Caco-2 (cell line): Measurements from ENCODE around the gene XRCC3. TPM values are rescaled to one million over a fixed set of nuclear protein-coding genes. Genes with fewer than 3 reads are reported as not detected.

Source experiments
- BruUV-seq: library from RNA; stranded (reverse); fragments of 400-500 nt; replicated peaks from 2 replicates; lab custom pipeline; 2021; lab: Mats Ljungman, UMichigan
- CTCF ChIA-PET: fragments of 300-600 bp; sonication (Branson Sonifier 250); formaldehyde crosslinking; loops from one replicate; lab custom pipeline; 2022; ENCODE audit warnings: antibody characterized with exemption; lab: Charles Lee
- POLR2A ChIA-PET: fragments of 300-600 bp; sonication (Branson Sonifier 250); formaldehyde crosslinking; loops from one replicate; lab custom pipeline; 2022; ENCODE audit warnings: antibody characterized with exemption; lab: Charles Lee
- DNase-seq, 2 experiments: peaks; one replicate each; pipeline versions ENCODE4 v3.0.0 to v3.0.0-alpha.2; 2020 to 2022
- H3K27me3 ChIP-seq: replicated peaks from 2 replicates; pipeline ENCODE4 v1.6.0; 2011; ENCODE audit warnings: low read length; ENCODE audit not compliant: control insufficient read depth, insufficient read depth
- H3K36me3 ChIP-seq: 2 replicates; pipeline ENCODE4 v1.5.1; 2011; ENCODE audit warnings: low read length; ENCODE audit not compliant: control insufficient read depth, insufficient read depth
- H3K4me1 ChIP-seq: fragments of 250-450 bp; sonication (Bioruptor Pico); 2 replicates; pipeline ENCODE4 v1.5.1; 2020; ENCODE audit warnings: mild to moderate bottlenecking
- H3K4me3 ChIP-seq: 2 replicates; pipeline ENCODE4 v1.5.1; 2011; ENCODE audit warnings: low read depth, mild to moderate bottlenecking, control low read depth, low read length
- H3K9me3 ChIP-seq: fragments of 250-450 bp; sonication (Bioruptor Pico); 2 replicates; pipeline ENCODE4 v1.5.1; 2020; ENCODE audit warnings: mild to moderate bottlenecking, moderate library complexity
- H3K27ac Mint-ChIP-seq: one replicate; pipeline ENCODE4 v1.8.0; 2022; ENCODE audit warnings: mixed read lengths; ENCODE audit not compliant: unreplicated experiment
- H3K27me3 Mint-ChIP-seq: one replicate; pipeline ENCODE4 v1.8.0; 2022; ENCODE audit warnings: mixed read lengths; ENCODE audit not compliant: insufficient read depth, unreplicated experiment
- H3K36me3 Mint-ChIP-seq: one replicate; pipeline ENCODE4 v1.8.0; 2022; ENCODE audit warnings: mild to moderate bottlenecking, mixed read lengths; ENCODE audit not compliant: insufficient read depth, unreplicated experiment
- H3K4me1 Mint-ChIP-seq: one replicate; pipeline ENCODE4 v1.8.0; 2022; ENCODE audit warnings: low read depth, mixed read lengths; ENCODE audit not compliant: unreplicated experiment
- H3K4me3 Mint-ChIP-seq: one replicate; pipeline ENCODE4 v1.8.0; 2022; ENCODE audit warnings: mild to moderate bottlenecking, moderate library complexity, mixed read lengths; ENCODE audit not compliant: unreplicated experiment
- H3K9me3 Mint-ChIP-seq: one replicate; pipeline ENCODE4 v1.8.0; 2022; ENCODE audit warnings: mixed read lengths; ENCODE audit not compliant: unreplicated experiment
- intact Hi-C: fragments of 100-400 bp; cut with micrococcal nuclease; formaldehyde crosslinking; loops from one replicate; pipeline ENCODE4 v1.10.0; 2022; ENCODE audit not compliant: unreplicated experiment
- total RNA-seq: library from RNA; stranded (reverse); gene quantifications from 2 replicates; pipeline ENCODE4 v1.2.3, GENCODE V29; 2022
- TF ChIP-seq, protein P1 (sequence below), 2 experiments: fragments of 200-600 bp in 1 of 2; IDR thresholded peaks; 1 replicate in 1 of 2; 2 replicates in 1 of 2; pipeline versions ENCODE4 v1.5.1 to v1.8.0; 2011 to 2022; ENCODE audit warnings: antibody characterized with exemption in 1 of 2, control low read depth in 1 of 2, inconsistent platforms in 1 of 2, low read depth in 1 of 2, low read length in 1 of 2, mild to moderate bottlenecking in 1 of 2, moderate library complexity in 1 of 2; ENCODE audit not compliant: insufficient read depth in 1 of 2, severe bottlenecking in 1 of 2, unreplicated experiment in 1 of 2

XRCC3 gene
- total RNA-seq, 1 experiment from 2014 or later = 44.0 TPM

DNA sequence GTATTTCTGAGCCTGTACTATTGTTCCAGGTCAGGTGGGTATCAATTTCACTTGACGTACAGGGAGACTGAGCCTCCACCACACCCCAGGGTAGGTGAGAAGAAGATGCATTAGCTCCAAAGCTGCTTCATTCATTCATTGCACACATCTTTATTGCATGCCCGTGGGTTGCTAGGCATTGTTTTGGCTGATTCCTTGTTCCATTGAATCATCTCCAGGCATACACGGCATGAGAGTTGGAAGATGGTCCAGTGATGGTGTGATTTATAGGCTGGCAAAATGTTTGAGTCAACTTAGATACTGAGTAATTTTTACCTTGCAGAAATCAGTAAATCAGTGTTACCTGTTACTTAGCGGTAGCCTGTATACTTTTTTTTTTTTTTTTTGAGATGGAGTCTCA, 65.0 kb downstream of the XRCC3 start:
- ChIA-PET CTCF (no interaction called here), POLR2A (no interaction called here)
- H3K27me3 ChIP-seq = no peaks in the 10 kb centered on the region
- no peaks in the 10 kb centered on the region; the same call in 1 of the 2 replicates for H3K36me3 ChIP-seq
- no TSS peak for BruUV-seq
- DNase-seq = no peak
- TF ChIP-seq, protein P1, sequence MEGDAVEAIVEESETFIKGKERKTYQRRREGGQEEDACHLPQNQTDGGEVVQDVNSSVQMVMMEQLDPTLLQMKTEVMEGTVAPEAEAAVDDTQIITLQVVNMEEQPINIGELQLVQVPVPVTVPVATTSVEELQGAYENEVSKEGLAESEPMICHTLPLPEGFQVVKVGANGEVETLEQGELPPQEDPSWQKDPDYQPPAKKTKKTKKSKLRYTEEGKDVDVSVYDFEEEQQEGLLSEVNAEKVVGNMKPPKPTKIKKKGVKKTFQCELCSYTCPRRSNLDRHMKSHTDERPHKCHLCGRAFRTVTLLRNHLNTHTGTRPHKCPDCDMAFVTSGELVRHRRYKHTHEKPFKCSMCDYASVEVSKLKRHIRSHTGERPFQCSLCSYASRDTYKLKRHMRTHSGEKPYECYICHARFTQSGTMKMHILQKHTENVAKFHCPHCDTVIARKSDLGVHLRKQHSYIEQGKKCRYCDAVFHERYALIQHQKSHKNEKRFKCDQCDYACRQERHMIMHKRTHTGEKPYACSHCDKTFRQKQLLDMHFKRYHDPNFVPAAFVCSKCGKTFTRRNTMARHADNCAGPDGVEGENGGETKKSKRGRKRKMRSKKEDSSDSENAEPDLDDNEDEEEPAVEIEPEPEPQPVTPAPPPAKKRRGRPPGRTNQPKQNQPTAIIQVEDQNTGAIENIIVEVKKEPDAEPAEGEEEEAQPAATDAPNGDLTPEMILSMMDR (IDR thresholded peaks at IDR 0.05; ENCODE audit: insufficient read depth in 1 of 2, low read depth in 1 of 2, low read length in 1 of 2, severe bottlenecking in 1 of 2, unreplicated experiment in 1 of 2) = no peak
- H3K4me1 ChIP-seq = no peaks in the 10 kb centered on the region
- Mint-ChIP-seq H3K4me1 (no peaks in the 10 kb centered on the region), H3K27ac (no peak overlapping the region), H3K4me3 (no peak overlapping the region), H3K27me3 (no peaks in the 10 kb centered on the region), H3K36me3 (peaks cover 10% of the 10 kb centered on the region), H3K9me3 (no peaks in the 10 kb centered on the region)
- no peaks in the 10 kb centered on the region for H3K9me3 ChIP-seq
- intact Hi-C loops = no loop called here
- H3K4me3 ChIP-seq = no peak overlapping the region

DNA sequence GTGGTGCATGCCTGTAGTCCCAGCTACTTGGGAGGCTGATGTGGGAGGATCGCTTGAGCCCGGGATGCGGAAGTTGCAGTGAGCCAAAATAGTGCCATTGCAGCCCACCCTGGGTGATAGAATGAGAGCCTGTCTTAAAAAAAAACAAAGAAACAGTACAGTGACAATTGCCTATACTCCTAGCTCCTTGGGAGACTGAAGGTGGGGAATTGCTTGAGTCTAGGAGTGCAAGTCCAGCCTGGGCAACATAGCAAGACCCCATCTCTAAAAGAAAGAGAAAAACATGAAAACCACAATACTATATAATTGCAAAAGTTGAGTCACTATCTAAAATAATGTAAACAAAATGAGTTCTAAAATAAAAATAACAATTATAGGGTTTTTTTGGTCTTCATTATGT, 66.2 kb downstream of the XRCC3 start:
- Histone ChIP-seq H3K4me3 (no peak overlapping the region), H3K27me3 (no peaks in the 10 kb centered on the region), H3K36me3 (no peaks in the 10 kb centered on the region; the same call in 1 of the 2 replicates), H3K4me1 (no peaks in the 10 kb centered on the region), H3K9me3 (no peaks in the 10 kb centered on the region)
- Mint-ChIP-seq H3K27me3 (no peaks in the 10 kb centered on the region), H3K4me3 (no peak overlapping the region), H3K4me1 (no peaks in the 10 kb centered on the region), H3K9me3 (no peaks in the 10 kb centered on the region), H3K27ac (no peak overlapping the region), H3K36me3 (peaks cover under 1% of the 10 kb centered on the region)
- no TSS peak for BruUV-seq
- ChIA-PET POLR2A (no interaction called here), CTCF (no interaction called here)
- no peak for DNase-seq
- intact Hi-C loops = no loop called here
- TF ChIP-seq, protein P1 (IDR thresholded peaks at IDR 0.05; ENCODE audit: insufficient read depth in 1 of 2, low read depth in 1 of 2, low read length in 1 of 2, severe bottlenecking in 1 of 2, unreplicated experiment in 1 of 2) = no peak

Other genes with a start within 250 kb of the XRCC3 start
- gene CKB, start 192.6 kb downstream of the XRCC3 start, total RNA-seq = 611 and 645 TPM in 2 replicates
- 20.8 and 22.3 TPM in 2 replicates for gene TRMT61A, start 186.3 kb downstream of the XRCC3 start, total RNA-seq
- gene BAG5, start 152.8 kb downstream of the XRCC3 start, total RNA-seq = 28.9 and 31.6 TPM in 2 replicates
- 40.6 and 50.7 TPM in 2 replicates for gene COA8, start 152.5 kb downstream of the XRCC3 start, total RNA-seq
- gene KLC1, start 86.2 kb downstream of the XRCC3 start, total RNA-seq = 108 and 110 TPM in 2 replicates
- gene ZFYVE21, start 359 bp upstream of the XRCC3 start, total RNA-seq = 61.6 and 66.2 TPM in 2 replicates
- gene PPP1R13B, start 132.1 kb upstream of the XRCC3 start, total RNA-seq = 15.8 and 16.7 TPM in 2 replicates
- not detected in 2 replicates for gene TDRD9, start 213.0 kb upstream of the XRCC3 start, total RNA-seq
- not detected in 2 replicates for gene RD3L, start 227.1 kb upstream of the XRCC3 start, total RNA-seq